ENCODE results near the gene LHPP.

Gene LHPP

DNA sequence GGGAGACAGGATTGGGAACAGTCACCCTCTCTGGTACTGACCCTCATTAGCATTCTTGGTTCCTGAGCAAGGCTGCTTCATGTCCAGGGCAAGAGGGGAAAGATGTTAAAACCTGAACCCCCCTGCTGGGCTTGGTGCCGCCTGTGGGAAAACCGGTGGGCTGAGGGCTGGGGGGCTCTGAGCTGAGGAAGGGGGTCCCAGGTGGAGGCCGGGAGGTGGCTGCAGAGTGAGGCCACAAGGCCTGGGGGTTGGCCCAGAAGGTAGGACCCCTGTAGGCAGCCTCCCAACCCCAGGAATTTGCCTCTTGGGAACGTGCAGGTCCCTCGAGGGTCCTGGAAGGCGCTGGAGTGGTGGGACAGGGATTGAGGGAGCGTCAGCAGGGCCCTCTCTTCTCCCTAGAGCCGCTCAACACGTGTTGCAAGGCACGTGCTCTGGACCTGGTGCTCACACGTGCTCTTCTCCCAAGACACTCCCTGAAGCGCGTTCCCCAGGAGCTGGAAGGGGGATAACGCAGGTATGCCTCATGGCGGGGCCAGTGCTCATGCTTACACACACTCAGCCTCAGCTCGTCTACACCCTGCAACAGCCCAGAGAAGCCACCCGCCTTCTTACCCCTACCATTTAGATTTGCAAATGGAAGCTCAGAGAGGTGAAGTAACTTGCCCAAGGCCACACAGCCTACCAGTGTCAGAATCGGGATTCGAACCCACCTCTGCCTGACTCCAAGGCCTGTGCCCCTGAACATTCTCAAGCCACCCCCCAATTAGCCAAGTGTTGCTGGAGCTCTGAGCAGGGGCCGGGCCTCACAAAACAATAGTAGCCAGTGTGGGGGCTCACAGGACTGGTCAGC lies 64.4 kb downstream of the LHPP start:
- Histone ChIP-seq H3K56ac (ENCODE audit: low read length) (no peak overlapping the region), H3K79me1 (ENCODE audit: low read length) (no peaks in the 10 kb centered on the region), H3K18ac (ENCODE audit: low read length) (no peak overlapping the region), H3K23ac (ENCODE audit: low read length) (no peak overlapping the region), H3K36me3 (ENCODE audit: control insufficient read depth, insufficient read depth, low read length) (no peaks in the 10 kb centered on the region), H3K4me3 (ENCODE audit: low read length) (no peak overlapping the region), H4K8ac (ENCODE audit: low read depth, low read length) (no peak overlapping the region), H2BK5ac (ENCODE audit: low read length) (no peak overlapping the region), H3K4me2 (ENCODE audit: low read length) (no peak overlapping the region), H3K27me3 (ENCODE audit: insufficient read depth, low read length, poor library complexity) (no peaks in the 10 kb centered on the region), H3K79me2 (ENCODE audit: control insufficient read depth, insufficient read depth, low read length) (no peaks in the 10 kb centered on the region), H3K9ac (ENCODE audit: low read length) (no peak overlapping the region), H2AK5ac (ENCODE audit: low read length) (no peak overlapping the region), H2BK15ac (replicated peaks; ENCODE audit: low read depth) (no peak overlapping the region), H2BK120ac (ENCODE audit: low read depth, low read length) (no peak overlapping the region), H3K27ac (ENCODE audit: low read depth, low read length) (no peak overlapping the region), H3K4ac (ENCODE audit: low read depth, low read length) (no peak overlapping the region), H4K5ac (ENCODE audit: low read length) (no peak overlapping the region), H3K4me1 (ENCODE audit: control insufficient read depth, low read depth, low read length) (no peaks in the 10 kb centered on the region)
- WGBS (ENCODE audit: extremely low coverage, insufficient coverage, low lambda C conversion rate), result no CpG with 5 or more reads among the region's 20 CpGs
- peak; percentile 18 for DNase-seq

DNA sequence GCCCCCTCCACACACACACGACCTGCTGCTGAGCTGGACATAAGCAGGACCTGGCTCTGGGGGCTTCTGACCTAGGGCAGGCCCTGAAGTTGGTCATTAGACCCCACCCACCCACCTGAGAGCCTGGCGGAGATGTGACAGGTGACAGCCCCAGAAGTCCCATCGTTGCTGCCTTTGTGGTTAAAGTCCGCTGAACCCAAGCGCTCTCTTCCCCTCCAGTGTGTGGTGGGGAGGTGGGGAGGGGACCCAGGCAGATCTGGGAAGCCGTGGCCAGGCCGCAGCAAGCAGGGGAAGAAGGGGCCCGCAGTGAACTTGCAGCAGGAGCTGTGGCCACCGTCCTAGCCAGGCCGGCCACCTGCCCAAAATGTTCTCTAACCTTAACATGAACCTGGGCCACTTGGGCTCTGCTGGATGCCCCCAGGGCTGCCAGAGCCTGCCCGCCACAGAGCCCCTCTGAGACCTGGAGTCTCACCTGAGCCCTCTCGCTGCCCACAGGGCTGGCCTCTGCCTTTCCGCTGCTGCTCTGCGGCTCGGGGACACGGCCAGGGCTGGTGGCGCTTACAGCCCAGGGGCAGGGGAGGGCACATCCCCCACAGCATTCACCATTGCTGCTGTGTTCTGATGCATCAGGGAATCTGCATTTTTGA lies 65.1 kb downstream of the LHPP start:
- no peak overlapping the region for H3K18ac ChIP-seq (ENCODE audit: low read length)
- no peak overlapping the region for H3K27ac ChIP-seq (ENCODE audit: low read depth, low read length)
- H3K27me3 ChIP-seq (ENCODE audit: insufficient read depth, low read length, poor library complexity), result no peaks in the 10 kb centered on the region
- no peak overlapping the region for H3K4me3 ChIP-seq (ENCODE audit: low read length)
- WGBS (ENCODE audit: extremely low coverage, insufficient coverage, low lambda C conversion rate), result no CpG with 5 or more reads among the region's 17 CpGs
- H2BK120ac ChIP-seq (ENCODE audit: low read depth, low read length), result no peak overlapping the region
- H3K9ac ChIP-seq (ENCODE audit: low read length), result no peak overlapping the region
- no peak overlapping the region for H3K4ac ChIP-seq (ENCODE audit: low read depth, low read length)
- H3K4me2 ChIP-seq (ENCODE audit: low read length), result no peak overlapping the region
- no peaks in the 10 kb centered on the region for H3K36me3 ChIP-seq (ENCODE audit: control insufficient read depth, insufficient read depth, low read length)
- H3K56ac ChIP-seq (ENCODE audit: low read length), result no peak overlapping the region
- no peak overlapping the region for H3K23ac ChIP-seq (ENCODE audit: low read length)
- no peaks in the 10 kb centered on the region for H3K79me1 ChIP-seq (ENCODE audit: low read length)
- DNase-seq, result no peak
- no peaks in the 10 kb centered on the region for H3K79me2 ChIP-seq (ENCODE audit: control insufficient read depth, insufficient read depth, low read length)
- H2BK15ac ChIP-seq (replicated peaks; ENCODE audit: low read depth), result no peak overlapping the region
- H4K5ac ChIP-seq (ENCODE audit: low read length), result no peak overlapping the region
- no peaks in the 10 kb centered on the region for H3K4me1 ChIP-seq (ENCODE audit: control insufficient read depth, low read depth, low read length)
- no peak overlapping the region for H2BK5ac ChIP-seq (ENCODE audit: low read length)
- H2AK5ac ChIP-seq (ENCODE audit: low read length), result no peak overlapping the region
- no peak overlapping the region for H4K8ac ChIP-seq (ENCODE audit: low read depth, low read length)

DNA sequence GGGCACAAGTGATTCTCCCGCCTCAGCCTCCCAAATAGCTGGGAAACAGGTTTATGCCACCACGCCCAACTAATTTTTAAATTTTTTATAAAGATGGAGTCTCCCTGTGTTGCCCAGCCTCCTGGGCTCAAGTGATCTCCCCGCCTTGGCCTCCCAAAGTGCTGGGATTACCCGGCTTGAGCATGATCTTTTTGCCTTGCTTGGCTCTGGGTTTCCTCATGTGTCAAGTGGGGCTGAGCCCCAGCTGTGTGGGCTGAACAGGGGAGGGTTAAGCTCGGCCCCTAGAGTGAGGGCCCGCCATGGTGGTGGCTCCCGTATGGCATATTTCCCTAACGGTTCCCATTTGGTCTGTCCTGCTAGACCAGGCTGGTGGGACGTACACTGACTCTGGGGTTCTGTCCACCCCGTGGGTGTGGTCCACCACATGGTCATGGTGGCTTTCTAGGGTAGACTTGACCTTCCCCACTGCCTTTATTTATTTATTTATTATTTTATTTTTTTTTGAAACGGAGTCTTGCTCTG lies 66.3 kb downstream of the LHPP start:
- no peak for DNase-seq

DNA sequence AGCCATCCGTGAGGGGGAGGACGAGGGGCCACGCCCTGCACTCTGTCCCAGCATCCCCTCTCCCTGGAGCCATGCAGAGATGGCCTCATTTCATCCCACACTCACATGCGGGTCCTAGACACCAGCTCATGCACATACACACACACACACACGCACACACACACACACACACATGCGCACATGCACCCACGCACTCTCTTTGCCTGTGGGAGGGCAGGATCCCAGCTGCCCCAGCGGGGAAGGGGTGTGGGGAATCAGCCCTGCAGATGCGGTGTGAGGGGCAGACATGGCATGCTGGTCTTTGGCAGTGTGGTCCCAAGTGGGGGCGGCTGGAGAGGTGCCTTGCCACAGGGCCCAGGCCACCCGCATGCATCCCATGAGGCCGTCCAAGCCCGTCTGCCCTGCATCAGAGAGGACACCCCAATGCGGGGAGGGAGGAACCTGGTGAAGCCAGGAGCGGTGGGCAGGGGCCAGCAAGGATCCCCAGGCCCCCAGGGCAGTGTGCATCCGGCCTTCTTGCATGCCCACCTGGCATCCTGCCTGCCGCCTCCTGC lies 68.1 kb downstream of the LHPP start:
- H3K4ac ChIP-seq (ENCODE audit: low read depth, low read length), result no peak overlapping the region
- H3K4me2 ChIP-seq (ENCODE audit: low read length), result no peak overlapping the region
- H3K18ac ChIP-seq (ENCODE audit: low read length), result no peak overlapping the region
- H3K4me1 ChIP-seq (ENCODE audit: control insufficient read depth, low read depth, low read length), result no peaks in the 10 kb centered on the region
- H2BK15ac ChIP-seq (replicated peaks; ENCODE audit: low read depth), result no peak overlapping the region
- no CpG with 5 or more reads among the region's 17 CpGs for WGBS (ENCODE audit: extremely low coverage, insufficient coverage, low lambda C conversion rate)
- H3K27ac ChIP-seq (ENCODE audit: low read depth, low read length), result no peak overlapping the region
- no peaks in the 10 kb centered on the region for H3K79me2 ChIP-seq (ENCODE audit: control insufficient read depth, insufficient read depth, low read length)
- H3K23ac ChIP-seq (ENCODE audit: low read length), result no peak overlapping the region
- H3K36me3 ChIP-seq (ENCODE audit: control insufficient read depth, insufficient read depth, low read length), result no peaks in the 10 kb centered on the region
- H3K9ac ChIP-seq (ENCODE audit: low read length), result no peak overlapping the region
- H3K4me3 ChIP-seq (ENCODE audit: low read length), result no peak overlapping the region
- H2BK5ac ChIP-seq (ENCODE audit: low read length), result no peak overlapping the region
- H3K79me1 ChIP-seq (ENCODE audit: low read length), result no peaks in the 10 kb centered on the region
- H4K8ac ChIP-seq (ENCODE audit: low read depth, low read length), result no peak overlapping the region
- no peaks in the 10 kb centered on the region for H3K27me3 ChIP-seq (ENCODE audit: insufficient read depth, low read length, poor library complexity)
- no peak overlapping the region for H2AK5ac ChIP-seq (ENCODE audit: low read length)
- DNase-seq, result no peak
- H3K56ac ChIP-seq (ENCODE audit: low read length), result no peak overlapping the region
- no peak overlapping the region for H2BK120ac ChIP-seq (ENCODE audit: low read depth, low read length)
- H4K5ac ChIP-seq (ENCODE audit: low read length), result no peak overlapping the region

More for the DNA sequence above, 66.3 kb downstream of the LHPP start:
- Histone ChIP-seq H2BK5ac (ENCODE audit: low read length) (no peak overlapping the region), H3K23ac (ENCODE audit: low read length) (no peak overlapping the region), H2BK15ac (replicated peaks; ENCODE audit: low read depth) (no peak overlapping the region), H2BK120ac (ENCODE audit: low read depth, low read length) (no peak overlapping the region), H3K4me1 (ENCODE audit: control insufficient read depth, low read depth, low read length) (no peaks in the 10 kb centered on the region), H3K56ac (ENCODE audit: low read length) (no peak overlapping the region), H4K5ac (ENCODE audit: low read length) (no peak overlapping the region), H3K18ac (ENCODE audit: low read length) (no peak overlapping the region), H3K79me2 (ENCODE audit: control insufficient read depth, insufficient read depth, low read length) (no peaks in the 10 kb centered on the region), H3K4ac (ENCODE audit: low read depth, low read length) (no peak overlapping the region), H3K27ac (ENCODE audit: low read depth, low read length) (no peak overlapping the region), H3K36me3 (ENCODE audit: control insufficient read depth, insufficient read depth, low read length) (no peaks in the 10 kb centered on the region), H2AK5ac (ENCODE audit: low read length) (no peak overlapping the region), H3K9ac (ENCODE audit: low read length) (no peak overlapping the region), H3K27me3 (ENCODE audit: insufficient read depth, low read length, poor library complexity) (no peaks in the 10 kb centered on the region), H3K4me2 (ENCODE audit: low read length) (no peak overlapping the region), H3K4me3 (ENCODE audit: low read length) (no peak overlapping the region), H4K8ac (ENCODE audit: low read depth, low read length) (no peak overlapping the region), H3K79me1 (ENCODE audit: low read length) (no peaks in the 10 kb centered on the region)
- WGBS (ENCODE audit: extremely low coverage, insufficient coverage, low lambda C conversion rate), result no CpG with 5 or more reads among the region's 11 CpGs

DNA sequence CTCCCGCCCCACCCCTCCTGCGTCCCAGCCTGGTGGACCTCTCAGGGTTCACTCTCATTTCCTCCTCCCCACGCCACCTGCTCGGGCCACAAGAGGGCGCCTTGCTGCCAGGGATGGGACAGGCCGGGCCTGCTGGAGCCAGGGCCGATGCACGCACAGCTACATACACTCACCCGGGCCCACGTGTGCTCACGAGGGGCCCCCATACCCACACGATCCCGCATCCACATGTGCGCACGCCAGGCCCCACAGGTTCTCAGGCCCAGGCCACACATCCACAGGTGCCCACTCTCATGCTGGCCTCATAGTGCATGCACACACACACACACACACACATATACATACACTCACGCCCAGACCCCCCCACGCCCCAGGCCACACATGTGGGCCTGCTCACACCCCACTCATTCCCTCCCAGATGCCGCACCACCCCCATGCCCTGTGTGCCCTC lies 68.6 kb downstream of the LHPP start:
- H3K36me3 ChIP-seq (ENCODE audit: control insufficient read depth, insufficient read depth, low read length), result no peaks in the 10 kb centered on the region
- no peak overlapping the region for H4K8ac ChIP-seq (ENCODE audit: low read depth, low read length)
- H3K4me2 ChIP-seq (ENCODE audit: low read length), result no peak overlapping the region
- no peak overlapping the region for H3K23ac ChIP-seq (ENCODE audit: low read length)
- H2BK15ac ChIP-seq (replicated peaks; ENCODE audit: low read depth), result no peak overlapping the region
- no peak overlapping the region for H3K18ac ChIP-seq (ENCODE audit: low read length)
- H4K5ac ChIP-seq (ENCODE audit: low read length), result no peak overlapping the region
- no peak overlapping the region for H3K27ac ChIP-seq (ENCODE audit: low read depth, low read length)
- no CpG with 5 or more reads among the region's 18 CpGs for WGBS (ENCODE audit: extremely low coverage, insufficient coverage, low lambda C conversion rate)
- no peaks in the 10 kb centered on the region for H3K4me1 ChIP-seq (ENCODE audit: control insufficient read depth, low read depth, low read length)
- H3K56ac ChIP-seq (ENCODE audit: low read length), result no peak overlapping the region
- no peak overlapping the region for H3K4me3 ChIP-seq (ENCODE audit: low read length)
- no peaks in the 10 kb centered on the region for H3K27me3 ChIP-seq (ENCODE audit: insufficient read depth, low read length, poor library complexity)
- peak overlapping the region; percentile 4 for H3K9ac ChIP-seq (ENCODE audit: low read length)
- H3K79me1 ChIP-seq (ENCODE audit: low read length), result no peaks in the 10 kb centered on the region
- H2BK120ac ChIP-seq (ENCODE audit: low read depth, low read length), result no peak overlapping the region
- H3K79me2 ChIP-seq (ENCODE audit: control insufficient read depth, insufficient read depth, low read length), result no peaks in the 10 kb centered on the region
- no peak overlapping the region for H2BK5ac ChIP-seq (ENCODE audit: low read length)
- no peak overlapping the region for H3K4ac ChIP-seq (ENCODE audit: low read depth, low read length)
- DNase-seq, result peak; percentile 82
- H2AK5ac ChIP-seq (ENCODE audit: low read length), result no peak overlapping the region

Measured in mesendoderm (in vitro differentiated cells).